Activated CD4-positive, alpha-beta T cell treated with anti-CD3 and anti-CD28 coated beads, Interleukin-2, amount 50 U/mL, for 24 hours (primary cell): Measurements from ENCODE around the gene FREM2.

ENCODE experiments used
- DNase-seq, 2 donors: peaks; one replicate each; pipeline ENCODE4 v3.0.0-alpha.2; 2020; ENCODE audit warnings: low read depth in 1 of 2, low spot score in 1 of 2

Gene FREM2

GRCh38 chr13:38883783-38884182, 196.9 kb downstream of the FREM2 start:
- DNase-seq: no peak

- DNase-seq: no peak
Observed at GRCh38 chr13:38888309-38888708, 201.4 kb downstream of the FREM2 start.

- DNase-seq: no peak
Observed at GRCh38 chr13:38895075-38895474, 208.2 kb downstream of the FREM2 start.

GRCh38 chr13:38897521-38897920, 210.6 kb downstream of the FREM2 start:
- no peak for DNase-seq

GRCh38 chr13:38898481-38898880, 211.6 kb downstream of the FREM2 start:
- DNase-seq: no peak

GRCh38 chr13:38899571-38899970, 212.7 kb downstream of the FREM2 start:
- DNase-seq: no peak

- no peak for DNase-seq
Observed at GRCh38 chr13:38900188-38900587, 213.3 kb downstream of the FREM2 start.

GRCh38 chr13:38902551-38902950, 215.7 kb downstream of the FREM2 start:
- no peak for DNase-seq

GRCh38 chr13:38905081-38905480, 218.2 kb downstream of the FREM2 start:
- DNase-seq: no peak

- DNase-seq: no peak
Observed at GRCh38 chr13:38905861-38906260, 219.0 kb downstream of the FREM2 start.

GRCh38 chr13:38908574-38908973, 221.7 kb downstream of the FREM2 start:
- no peak for DNase-seq

- no peak for DNase-seq
Observed at GRCh38 chr13:38914070-38914469, 227.2 kb downstream of the FREM2 start.

GRCh38 chr13:38921081-38921480, 234.2 kb downstream of the FREM2 start:
- DNase-seq: no peak

GRCh38 chr13:38922170-38922569, 235.3 kb downstream of the FREM2 start:
- no peak for DNase-seq

GRCh38 chr13:38933786-38934185, 246.9 kb downstream of the FREM2 start:
- DNase-seq: no peak
